ENCODE data around the gene HOXA2.

The HOXA2 gene

DNA sequence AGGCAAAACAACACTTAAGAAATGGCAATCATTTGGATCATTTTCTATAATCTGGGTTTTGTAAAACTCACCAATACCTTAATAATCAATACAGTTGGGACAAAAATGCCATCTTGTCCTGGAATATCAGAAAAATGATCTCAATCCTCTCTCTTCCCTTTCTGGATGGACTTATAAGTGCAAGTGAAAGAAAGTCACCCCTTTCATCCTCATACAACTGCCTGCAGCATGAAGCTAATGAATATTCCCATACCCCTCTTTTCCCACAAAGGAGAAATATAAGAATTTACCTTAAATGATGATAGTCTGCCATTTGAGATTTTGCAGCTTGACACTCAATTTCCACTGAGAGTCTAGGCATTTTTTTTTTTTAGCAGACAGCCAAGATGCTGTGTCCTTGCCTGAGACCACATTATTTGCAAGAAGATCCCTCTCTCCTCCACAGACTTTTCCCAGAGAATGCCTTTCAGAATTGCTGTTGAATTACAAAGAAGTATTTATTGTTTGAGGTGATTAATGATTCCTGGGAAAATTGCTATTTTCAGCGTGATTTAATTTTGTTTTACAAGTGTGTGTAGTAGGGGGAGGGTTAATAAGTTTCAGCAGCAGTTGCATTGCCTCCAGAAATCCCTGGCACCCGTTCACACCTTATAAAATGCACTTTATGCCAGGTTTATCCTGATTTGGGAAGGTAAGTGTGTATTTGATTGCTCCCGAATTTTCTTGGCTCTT, 24.3 kb upstream of the HOXA2 start:
- no peak for DNase-seq (ENCODE audit: low read depth in 1 of 2, low spot score in 1 of 2)

DNA sequence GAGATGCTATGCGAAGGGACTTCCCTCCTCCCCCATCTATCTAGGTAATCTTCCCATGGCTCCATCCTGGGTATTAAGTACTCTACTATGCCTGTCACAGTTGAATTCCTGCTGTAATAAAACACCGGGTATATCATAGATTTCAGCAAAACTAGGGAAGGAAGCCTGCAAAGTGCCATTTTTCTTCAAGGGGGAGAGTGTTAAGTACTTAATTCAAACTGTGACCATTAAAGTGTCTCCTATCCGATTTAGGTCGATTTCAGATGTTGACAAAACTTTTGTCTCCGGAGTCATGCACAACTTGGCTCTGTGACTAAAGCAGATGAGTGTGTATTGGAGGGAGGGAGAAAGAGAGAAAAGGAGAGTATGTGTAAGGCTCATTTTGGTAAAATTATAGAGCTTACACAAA, 23.5 kb upstream of the HOXA2 start:
- DNase-seq (ENCODE audit: low read depth in 1 of 2, low spot score in 1 of 2) = no peak

DNA sequence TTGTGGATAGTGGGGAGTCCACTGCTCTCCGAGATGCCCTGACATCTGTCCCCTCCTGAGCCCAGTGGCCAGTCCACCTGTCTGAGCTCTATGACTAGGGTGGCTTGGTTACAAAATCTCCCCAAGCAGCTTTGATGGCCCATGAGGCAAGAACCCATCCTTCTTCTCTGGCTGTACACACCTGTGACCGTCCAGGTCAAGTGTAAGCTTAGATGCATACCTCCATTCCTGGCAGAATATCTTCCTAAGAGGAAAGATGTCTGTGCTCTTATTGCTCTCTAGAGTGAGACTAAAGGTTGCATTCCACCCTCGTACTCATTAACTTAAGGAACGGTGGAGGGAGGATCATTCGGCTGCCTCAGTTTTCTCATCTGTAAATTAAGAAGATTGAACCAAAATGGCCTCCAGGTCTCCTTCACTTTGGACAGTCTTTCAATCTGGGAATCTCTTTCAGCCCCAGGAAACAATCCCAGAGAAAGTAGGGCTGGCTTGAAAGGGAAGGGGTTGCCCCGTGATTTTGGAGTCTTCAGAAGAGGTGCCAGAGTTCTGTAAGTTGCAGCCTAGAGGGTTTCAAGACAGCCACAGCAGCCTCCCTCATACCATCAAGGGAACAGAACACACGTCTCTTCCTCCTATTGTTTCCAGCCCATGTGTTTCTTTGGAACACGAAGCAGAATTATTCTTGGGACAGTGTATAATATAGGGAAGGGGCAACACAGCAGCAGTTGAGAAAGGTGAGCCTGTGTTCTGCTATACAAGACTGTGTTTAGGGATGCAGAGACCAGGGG, 22.6 kb upstream of the HOXA2 start:
- no peak for DNase-seq (ENCODE audit: low read depth in 1 of 2, low spot score in 1 of 2)

DNA sequence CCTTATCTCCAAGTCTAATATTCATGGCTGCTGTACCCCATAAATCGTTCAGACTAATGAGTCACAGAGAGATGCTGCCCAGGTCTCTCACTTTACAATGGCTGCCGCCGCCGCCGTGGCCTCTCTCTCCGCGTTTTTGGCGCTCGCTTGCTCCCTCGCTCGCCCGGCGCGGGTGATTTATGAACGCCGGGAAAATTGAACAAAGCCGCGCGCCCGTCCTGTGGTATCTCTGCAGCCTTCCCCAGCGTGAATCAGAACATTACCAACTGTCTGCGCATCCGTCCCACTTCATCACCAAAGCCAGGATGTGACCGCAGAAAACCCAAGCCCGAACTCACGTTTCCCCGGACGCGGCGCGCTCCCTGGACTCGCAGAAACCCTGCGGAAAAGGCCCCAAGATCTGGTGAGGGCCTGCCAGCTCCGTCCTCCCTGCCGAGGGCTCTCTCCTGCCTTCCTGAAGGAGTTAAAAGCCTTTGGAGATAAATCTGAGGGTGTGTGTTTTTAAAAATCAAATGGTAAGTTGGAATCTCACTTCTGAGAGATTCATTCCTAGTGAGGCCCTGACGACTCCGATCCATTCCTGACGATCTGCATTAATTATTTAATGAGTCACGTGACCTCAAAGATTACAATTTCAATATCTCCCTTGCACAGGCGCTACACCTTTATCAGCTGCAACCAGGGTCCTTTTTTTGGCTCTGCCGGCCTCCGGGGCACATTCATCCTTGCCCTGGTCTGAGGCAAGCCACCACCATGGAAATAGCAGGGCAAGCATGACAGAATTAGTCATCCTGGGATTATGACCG, 21.8 kb upstream of the HOXA2 start:
- no peak for DNase-seq (ENCODE audit: low read depth in 1 of 2, low spot score in 1 of 2)

DNA sequence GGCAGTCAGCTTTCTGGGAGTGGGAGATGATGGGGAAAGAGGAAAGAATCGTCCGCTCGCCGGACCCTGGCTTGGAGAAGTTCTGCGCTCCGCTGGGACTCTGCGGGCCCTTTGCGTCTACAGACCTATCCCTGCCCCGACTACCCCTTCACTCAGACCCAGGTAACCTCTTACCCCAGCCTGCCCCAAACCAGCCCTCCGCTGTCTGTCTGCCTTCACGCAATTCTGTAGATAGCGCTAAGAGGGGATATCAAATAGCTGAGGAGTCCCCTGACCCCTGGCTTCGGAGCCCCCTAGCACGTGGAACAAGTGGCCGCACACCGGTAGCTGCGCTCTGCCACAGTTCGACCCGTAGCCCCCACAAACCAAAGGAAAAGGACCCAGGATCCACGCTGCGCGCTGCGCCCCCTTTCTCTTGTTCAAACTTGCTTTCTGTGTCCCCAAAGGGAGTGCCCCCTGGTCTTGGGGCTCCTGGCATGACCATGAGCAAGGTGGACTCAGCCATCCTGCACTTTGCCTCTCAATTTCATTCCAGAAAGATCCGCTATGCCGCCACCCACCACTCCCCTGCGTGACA, 21.1 kb upstream of the HOXA2 start:
- DNase-seq (ENCODE audit: low read depth in 1 of 2, low spot score in 1 of 2) = no peak

DNA sequence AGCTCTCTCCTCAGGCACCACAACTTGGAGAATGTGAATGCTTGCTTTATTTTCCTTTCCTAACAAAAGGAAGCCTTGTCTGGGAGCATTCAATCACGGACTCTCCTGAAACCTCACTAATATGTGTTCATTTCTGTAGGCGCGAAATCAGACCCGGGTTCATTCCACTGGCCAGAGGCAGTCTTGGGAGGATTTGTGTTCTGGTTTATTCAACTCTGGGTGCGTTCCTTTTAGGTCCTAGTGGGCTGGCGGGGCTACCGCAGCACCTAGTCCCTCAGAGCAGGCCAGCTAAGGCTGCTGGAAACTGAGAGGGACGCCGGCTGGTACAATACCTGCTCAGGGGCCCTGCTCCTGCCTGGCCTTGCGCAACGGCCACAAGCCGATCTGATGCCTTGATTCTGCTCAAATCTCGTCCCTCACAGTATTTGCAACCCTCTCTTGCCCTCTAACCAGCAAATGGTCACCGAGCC, 20.6 kb upstream of the HOXA2 start:
- DNase-seq (ENCODE audit: low read depth in 1 of 2, low spot score in 1 of 2) = no peak

DNA sequence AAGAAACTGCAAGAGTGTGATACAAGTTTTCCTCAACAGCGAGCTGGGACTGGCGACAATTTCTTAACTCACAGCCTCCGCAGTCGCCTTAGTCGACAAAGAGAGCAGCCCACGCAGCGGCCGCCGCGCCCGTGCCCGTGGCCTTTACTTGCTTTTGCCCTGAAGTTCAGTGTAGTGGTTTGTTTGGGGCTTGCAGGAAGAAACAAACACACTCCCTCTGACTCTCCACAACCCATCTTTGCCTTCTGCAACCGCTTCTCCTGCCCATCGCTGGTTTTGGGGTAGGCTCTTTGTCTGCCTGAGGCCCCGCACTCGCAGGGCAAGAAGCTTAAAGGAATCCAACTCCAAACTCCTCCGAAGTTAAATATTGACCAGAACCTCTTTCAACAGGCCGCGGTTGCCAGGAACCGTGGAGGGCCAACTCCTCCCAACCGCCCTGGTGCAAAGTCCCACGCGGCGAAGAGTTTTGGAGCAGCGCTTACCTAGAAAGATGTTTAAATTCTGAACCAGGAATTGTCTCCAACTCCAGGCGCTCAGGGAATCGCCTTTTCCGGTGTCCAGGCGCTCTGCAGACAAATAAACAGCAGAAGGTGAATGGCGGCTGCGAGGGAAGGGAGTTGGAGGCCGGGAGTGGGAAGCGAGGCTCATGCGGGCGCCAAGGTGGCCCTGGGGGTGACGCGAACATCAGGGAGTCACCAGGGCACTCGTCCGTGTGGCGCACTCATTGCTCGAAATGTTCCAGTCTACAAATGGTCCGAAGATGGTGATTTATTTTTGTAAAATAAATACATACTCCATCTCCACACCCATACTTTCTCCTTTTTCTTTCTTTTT, 19.8 kb upstream of the HOXA2 start:
- DNase-seq (ENCODE audit: low read depth in 1 of 2, low spot score in 1 of 2) = no peak

DNA sequence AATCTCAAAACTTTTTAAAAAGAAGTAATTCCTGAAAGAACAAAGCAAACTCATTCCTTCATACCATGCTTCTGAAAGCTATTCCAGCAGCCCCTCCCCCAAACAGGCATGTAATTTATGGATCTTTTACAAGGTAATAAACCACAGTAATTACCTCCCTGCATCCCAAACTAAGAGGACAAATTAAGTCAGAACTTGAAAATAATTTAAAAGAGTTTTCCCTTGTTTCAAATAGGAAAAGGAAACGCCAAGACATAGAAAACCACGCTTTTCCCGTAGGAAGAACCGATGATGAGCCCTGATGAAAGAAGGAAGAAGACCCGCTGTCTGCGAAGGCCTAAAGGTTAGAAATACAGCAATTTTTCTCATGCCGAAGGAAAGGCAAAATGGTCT, 19.2 kb upstream of the HOXA2 start:
- DNase-seq (ENCODE audit: low read depth in 1 of 2, low spot score in 1 of 2) = no peak

DNA sequence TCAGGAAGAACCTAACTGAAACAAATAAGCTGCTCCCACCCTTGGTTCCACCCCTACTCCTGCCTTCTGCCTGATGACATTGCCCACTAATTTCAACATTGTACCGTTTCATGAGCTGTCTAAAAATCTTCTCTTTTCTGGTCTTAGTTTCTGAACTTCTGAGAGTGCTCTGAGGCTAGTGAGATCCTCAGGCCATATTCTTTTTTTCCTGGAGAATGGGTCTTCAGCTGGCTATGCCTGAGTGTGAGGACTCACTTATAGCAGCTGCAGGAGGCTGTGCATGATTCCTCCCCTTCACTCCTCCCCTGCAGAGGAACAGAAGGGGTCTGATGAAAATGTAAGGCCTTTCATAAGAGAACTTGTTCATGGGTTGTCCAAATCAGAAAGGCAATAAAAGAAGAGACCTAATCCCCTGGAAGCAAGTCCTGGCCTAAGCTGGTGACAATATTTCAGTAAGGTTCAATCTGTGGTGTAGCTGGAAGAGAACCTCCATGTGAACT, 17.0 kb upstream of the HOXA2 start:
- DNase-seq (ENCODE audit: low read depth in 1 of 2, low spot score in 1 of 2) = no peak

DNA sequence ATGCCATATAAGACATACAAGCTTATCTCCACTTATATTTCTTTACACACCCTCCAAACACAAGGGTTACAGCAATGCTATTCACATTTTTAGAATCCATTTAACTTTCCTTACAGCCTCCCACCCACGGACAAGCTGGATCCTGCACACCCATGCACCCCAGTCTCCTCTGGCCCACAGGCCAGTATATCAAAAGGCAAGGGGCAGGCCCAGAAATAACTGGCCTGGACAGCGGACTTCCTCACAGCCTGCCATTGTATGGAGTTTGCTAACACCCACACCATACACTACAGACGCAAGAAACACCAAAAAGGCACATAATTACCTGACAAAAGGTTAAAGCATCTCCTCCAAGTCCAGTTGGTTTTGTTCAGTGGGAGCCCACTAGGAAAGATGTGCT, 16.1 kb upstream of the HOXA2 start:
- no peak for DNase-seq (ENCODE audit: low read depth in 1 of 2, low spot score in 1 of 2)

DNA sequence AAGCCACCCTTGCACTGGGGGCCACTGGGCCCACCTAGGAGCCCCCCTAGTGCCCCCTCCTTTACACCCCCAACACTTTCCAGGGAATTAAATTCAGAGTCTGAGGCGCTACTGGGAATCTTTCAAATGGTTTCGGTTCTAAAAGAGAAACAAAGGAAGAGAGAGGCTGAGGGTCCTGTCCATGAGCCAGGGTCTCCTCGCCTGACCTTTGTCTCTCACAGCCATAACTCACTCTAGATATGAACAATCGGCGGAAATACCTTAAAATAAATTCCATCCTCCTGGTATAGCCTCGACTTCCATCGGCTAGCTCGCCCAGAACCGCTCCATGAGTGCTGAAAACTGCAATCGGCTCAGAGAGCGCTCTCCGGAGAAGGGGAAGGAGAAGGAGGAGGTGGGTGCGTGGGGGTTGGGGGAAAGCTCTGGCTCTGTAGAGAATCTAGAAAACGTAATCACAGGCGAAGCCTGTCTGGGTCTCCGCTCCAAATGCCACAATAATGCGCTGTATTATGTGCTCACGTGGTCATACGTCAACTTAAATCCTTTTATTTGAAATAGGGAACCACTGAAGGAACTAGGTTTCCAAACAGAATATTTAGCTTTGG, 15.5 kb upstream of the HOXA2 start:
- DNase-seq (ENCODE audit: low read depth in 1 of 2, low spot score in 1 of 2) = no peak

DNA sequence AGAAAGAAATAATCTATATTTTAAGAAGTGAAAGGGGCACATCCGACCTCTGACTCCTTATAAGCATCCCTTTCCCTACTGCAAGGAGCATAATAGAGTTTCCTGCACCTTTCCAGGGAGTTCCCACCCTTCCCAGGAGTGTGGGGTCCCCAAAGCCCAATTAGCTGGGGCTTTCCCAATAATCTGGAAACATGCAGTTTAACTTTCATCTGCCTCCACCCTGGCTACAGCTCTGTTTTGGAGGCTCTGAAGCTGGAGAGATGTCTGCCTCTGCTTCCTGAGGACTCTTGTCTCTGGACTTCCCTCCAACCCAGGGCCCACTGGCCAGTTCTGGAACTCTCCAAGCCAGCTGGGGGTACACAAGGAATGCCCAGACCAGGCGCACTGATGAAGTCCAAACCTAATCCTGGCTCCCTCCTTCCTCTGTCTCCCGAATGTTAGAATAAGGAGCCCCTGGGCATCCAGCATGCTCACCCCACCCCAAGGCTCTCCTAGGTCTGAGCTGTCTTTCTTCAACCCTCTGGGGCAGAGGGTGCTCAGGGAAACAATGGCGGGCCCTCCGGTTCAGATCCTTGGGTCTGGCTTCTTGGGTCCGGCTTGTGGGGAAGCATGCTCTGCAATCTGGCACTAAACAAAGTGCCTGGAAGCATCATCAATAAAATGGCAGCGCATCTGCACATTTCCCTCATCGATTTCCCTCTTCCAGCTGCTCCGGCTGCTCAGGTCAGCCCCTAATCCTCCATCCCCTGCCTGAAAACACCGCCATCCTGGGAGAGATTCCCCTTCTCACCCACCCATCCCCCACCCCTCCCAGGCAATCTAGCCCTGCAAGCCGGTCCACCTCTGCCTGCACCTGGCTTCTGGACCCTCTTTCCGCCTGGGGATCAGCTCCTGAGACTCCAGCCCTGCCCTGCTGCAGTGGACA, 14.7 kb upstream of the HOXA2 start:
- no peak for DNase-seq (ENCODE audit: low read depth in 1 of 2, low spot score in 1 of 2)

DNA sequence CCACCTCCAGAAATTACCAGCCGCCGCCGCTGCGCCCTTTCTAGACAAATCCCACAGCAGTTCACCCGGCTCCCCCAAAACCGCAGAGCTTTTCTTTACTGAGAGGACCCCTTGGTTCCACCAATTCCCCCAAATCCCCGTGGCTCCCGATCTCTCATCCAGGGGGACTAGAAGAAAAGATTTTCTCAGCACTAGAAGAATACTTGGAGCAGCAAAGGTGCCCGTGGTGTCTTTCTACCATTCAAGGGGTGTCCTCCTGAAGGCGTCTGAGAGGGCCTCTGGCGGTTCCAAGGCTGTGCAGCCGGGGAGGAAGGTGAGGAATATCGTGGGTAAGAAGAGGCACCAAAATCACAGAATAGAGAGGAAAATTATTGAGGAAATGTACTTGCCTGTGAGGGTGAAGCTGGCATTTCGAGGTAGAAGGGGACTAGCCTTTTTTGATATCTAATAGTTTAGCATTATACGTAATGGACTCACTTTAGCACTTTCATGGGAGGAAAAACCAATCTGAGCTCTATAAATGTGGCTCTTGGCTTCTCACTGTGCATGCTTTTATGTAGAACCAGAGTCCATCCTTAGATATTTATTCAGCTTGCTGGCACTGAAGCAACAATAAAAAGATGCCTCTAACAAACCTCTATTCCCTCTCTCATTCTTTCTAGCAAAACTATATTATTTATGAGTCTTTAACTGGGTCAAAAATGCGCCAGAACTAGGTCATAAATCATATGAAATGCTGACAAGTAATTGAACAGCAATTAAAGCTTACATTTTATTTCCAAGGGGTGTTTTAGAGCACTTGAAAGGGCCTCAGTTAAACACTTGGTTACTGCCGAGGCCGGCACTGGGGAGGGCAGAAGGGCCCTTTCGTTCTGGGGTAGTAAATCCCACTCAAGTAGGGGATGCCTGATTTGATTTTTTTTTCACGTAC, 13.8 kb upstream of the HOXA2 start:
- DNase-seq (ENCODE audit: low read depth in 1 of 2, low spot score in 1 of 2) = no peak

DNA sequence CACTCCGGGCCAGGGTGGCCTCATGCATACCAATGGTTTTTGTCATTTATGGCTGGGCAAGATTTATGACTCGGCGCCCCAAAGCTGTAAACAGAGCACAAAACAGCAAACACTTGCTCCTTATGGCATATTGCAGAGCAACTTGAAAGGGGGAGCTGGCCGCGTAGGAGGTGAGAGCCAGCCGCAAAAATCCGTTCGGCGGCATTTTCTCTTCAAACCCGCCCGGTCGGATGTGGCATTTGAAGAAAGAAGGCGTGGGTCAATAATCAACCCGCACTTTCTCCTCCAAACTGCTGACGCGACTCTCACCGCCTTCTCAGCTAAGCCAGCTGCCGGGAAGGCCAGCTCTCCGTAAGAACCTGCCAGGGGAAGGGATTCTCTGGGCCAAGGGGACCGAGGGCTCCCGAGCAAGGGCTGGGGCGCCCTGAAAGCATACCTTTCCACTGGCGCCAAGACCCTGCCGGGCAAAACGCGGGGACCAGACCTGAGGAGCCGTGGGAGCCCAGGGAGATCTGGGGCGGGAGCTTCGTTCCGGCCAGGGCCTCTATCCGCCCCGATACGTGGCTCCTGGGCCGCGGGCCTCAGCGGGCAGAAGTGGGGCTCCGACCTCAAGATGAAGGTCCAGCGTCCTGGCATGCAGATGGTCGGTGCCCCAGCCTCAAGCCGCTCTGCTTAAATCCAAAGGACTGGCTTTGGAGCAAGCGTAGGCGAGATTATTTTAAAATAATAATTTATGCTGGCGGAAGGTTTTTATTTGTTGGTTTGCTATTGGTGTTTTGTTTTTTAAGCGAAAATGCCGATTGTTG, 12.9 kb upstream of the HOXA2 start:
- DNase-seq (ENCODE audit: low read depth in 1 of 2, low spot score in 1 of 2) = no peak

DNA sequence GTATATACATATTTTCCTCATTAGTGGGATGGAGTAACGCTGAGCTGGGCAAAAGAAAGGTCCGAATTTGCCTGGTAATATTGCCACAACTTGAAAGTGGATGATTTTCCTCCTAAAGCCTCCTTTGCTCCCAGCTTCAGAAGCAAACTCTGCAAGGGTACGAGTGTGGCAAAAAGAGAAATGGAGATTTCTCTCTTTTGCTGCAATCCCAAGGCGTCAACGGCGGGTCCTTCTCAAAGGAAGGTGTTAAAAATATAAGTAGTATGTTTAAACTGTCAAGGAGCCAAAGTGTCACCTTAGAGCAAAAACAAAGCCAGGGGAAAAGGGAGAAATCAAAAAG, 12.4 kb upstream of the HOXA2 start:
- DNase-seq (ENCODE audit: low read depth in 1 of 2, low spot score in 1 of 2) = no peak

DNA sequence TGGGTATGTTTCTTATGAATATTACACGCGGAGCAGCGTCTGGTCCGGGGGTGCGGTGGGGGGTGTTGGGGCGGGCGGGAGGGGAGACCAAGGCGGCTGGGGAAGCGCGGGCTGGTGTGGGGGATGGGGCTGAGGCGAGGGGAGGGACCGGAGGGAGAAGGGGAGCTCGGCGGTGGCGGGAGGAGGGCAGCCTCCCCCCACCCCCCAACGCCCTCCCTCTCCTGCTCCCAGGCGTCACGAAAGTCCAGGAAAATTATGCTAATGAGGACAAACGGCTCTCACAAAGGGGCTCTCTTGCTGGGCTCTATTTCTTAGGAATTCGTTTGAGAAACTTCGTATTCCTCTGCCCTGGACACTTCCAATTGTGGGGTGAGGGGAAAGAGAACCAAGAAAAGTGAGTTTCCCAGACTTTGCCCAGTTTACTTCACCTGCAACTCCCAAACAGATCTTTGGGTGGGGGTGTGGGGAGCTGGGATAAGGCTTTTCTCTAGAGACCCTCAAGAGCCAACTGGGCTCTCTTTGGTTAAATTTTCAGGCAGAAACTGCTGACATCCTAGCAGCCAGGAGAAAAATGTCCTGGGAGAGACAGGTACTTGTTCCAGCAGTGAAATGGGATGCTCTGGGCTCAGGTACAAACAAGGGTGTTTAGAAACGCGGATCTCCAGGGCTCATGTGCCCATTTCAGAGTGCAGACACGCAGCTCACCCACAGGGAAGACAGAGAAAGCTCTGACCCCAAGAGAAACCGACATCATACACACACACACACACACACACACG, 11.7 kb upstream of the HOXA2 start:
- no peak for DNase-seq (ENCODE audit: low read depth in 1 of 2, low spot score in 1 of 2)

Measured in activated T-helper 1 cell treated with anti-CD3 and anti-CD28 coated beads, Interleukin-2, amount 50 U/mL, for 16 hours (primary cell).